KBM-7 (cell line): ENCODE measurements around the gene CNTNAP2.

Source experiments
- DNase-seq: peaks from one replicate; pipeline ENCODE4 v3.0.0-alpha.2; 2015
- in situ Hi-C: fragments of 300-500 bp; cut with MboI; formaldehyde crosslinking; loops from 2 replicates; pipeline ENCODE4 v1.14.3; 2020; ENCODE audit warnings: low sequenced_read_pairs, low pct_unique_long_range_greater_than_20kb, mixed read lengths

CNTNAP2 gene

GRCh38 chr7:148161776-148162175 lies 2045.2 kb downstream of the CNTNAP2 start:
- DNase-seq, result no peak
- in situ Hi-C loops, result no loop called here

- DNase-seq, result no peak
- in situ Hi-C loops, result no loop called here
These were observed 2046.2 kb downstream of the CNTNAP2 start for GRCh38 chr7:148162808-148163207.

DNA sequence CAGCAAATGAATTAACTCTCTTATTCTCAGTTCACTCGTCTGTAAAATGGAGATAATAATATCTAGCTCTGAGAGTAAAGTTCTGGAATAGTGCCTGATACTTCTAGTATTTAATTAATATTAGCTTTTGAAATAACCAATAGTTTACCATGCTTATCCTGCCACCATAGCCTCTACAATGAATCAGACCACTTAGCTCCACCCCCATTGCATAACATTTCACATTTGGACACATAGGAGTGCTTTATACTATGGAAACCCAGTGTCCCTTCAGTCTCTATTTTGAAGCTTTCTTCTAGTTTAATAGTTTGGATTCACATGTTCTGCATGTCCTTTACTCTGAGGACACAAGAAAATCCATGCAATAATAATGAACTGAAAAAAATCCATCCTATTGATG lies 2046.6 kb downstream of the CNTNAP2 start:
- DNase-seq, result no peak
- in situ Hi-C loops, result no loop called here

GRCh38 chr7:148172920-148173319 lies 2056.3 kb downstream of the CNTNAP2 start:
- in situ Hi-C loops, result no loop called here
- no peak for DNase-seq

DNA sequence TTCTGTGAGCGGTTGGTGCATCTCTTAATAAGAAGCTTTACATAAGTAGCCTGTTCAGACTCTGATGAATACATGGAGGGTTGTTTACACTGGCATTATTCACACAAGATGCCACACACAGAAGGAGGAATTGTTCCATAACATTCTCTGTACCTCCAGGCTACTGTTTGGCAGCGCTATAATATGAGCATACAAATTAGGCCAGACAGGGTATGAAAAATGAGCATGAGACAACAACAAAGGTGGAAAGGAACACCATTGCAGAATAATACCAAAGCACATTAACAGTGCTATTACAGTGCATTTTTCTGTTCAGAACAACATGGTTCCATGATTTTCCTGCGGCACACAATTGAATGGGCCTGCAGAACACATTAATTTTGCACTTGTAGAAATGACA lies 2056.8 kb downstream of the CNTNAP2 start:
- in situ Hi-C loops, result no loop called here
- DNase-seq, result no peak

DNA sequence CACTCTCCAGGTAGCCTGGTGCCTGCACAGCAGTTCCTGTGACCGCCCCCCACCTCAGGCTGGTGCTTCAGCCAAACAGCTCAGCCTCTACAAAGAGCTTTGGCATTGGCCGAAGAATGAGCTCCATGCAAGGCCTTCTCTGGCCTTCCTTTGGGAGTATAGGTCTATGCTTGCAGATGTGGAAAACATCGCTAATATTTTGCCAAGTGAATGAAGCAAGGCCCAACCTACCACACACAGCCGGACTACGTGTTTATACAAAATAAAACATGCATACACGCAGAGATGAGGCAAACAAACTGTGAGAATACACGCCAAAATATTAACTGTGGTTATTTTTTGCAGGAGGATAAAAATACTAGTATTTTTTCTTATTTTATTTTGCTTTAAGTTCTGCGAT lies 2057.8 kb downstream of the CNTNAP2 start:
- DNase-seq, result no peak
- in situ Hi-C loops, result no loop called here

DNA sequence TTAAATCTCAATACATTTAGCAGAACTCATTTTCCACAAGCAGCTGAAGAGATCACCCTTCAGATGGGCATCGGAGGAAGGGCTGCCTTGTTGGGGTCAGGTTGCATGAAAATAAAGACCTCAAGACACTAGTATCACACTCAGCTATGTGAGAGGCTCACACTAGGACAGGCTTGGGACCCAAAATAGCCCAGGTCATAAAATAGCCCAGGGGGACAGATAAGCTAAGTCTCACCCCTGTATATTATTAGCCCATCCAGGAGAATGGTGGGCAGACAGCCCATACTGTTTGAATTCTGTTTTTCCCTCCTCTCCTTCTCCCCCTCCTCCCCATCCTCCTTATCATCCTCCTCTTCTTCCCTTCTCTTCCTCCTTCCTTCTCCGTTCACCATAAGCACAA lies 2058.9 kb downstream of the CNTNAP2 start:
- in situ Hi-C loops, result no loop called here
- no peak for DNase-seq

- in situ Hi-C loops, result no loop called here
- no peak for DNase-seq
These were observed 2061.4 kb downstream of the CNTNAP2 start for GRCh38 chr7:148177972-148178371.

DNA sequence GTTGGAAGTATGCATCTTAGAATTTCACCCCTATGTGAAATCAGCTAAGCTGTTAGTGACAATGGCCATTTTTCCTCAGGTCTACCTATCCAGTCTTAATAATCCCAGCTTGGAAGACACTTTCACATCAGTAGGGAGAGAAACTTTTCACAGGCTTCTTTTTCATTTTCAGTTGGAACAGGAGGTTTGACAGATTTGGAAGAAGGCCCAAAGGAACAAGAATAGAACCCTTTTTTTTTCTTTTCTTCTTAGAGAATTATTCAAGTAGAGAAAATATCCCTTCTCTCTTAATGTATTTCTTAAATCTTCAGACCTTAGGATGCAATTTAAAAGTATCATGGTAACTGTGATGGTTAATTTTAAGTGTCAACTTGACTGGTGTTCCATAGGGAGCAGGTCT lies 2063.5 kb downstream of the CNTNAP2 start:
- in situ Hi-C loops, result no loop called here
- DNase-seq, result no peak

GRCh38 chr7:148182264-148182663 lies 2065.7 kb downstream of the CNTNAP2 start:
- in situ Hi-C loops, result no loop called here
- DNase-seq, result no peak

DNA sequence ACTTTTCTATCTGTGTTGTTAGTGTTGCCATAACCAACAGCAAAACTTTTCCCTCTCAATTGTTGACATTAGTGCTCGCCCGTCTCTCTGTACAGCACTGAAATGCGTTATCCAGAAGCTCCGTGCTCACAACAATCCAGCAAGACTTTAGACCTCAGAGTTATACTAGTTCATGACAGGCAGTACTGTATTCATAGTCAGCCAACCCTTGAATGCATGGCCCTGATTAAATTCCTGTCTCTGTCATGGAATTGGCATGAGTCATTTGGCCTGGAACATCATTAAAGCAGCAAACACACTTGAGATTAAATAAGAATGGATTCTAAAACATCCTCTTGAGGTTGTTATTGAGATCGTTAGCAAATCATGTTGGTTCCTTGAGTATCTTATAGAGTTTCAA lies 2068.4 kb downstream of the CNTNAP2 start:
- in situ Hi-C loops, result no loop called here
- DNase-seq, result no peak

GRCh38 chr7:148187471-148187870 lies 2070.9 kb downstream of the CNTNAP2 start:
- in situ Hi-C loops, result no loop called here
- DNase-seq, result no peak

DNA sequence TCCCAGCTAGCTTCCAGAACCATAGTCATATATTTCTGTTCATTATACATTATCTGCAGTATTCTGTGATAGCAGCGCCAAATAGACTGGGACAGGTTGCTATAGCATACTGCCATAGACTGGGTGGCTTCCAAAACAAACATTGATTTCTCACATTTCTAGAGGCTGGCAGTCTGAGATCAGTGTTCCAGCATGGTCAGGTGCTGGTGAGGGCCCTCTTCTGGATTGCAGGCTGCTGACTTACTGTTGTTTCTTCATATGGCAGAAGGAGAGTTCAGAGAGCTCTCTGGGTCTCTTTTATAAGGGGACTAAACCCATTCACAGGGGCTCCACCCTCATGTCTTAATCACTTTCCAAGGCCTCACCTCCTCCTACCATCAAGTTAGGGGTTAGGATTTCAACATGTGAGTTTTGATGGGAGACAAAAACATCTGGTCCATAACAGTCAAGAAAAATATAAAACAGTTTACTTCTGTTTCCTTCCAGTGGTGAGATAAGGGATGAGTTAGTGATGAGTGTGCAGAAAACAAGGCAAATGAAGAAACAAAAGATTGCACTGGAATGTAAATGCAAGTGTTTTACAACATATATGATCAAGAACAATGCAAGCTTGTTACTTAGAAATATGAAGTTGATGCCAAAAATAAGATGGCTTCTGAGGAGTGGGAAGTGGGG lies 2074.9 kb downstream of the CNTNAP2 start:
- no peak for DNase-seq
- in situ Hi-C loops, result no loop called here

- in situ Hi-C loops, result no loop called here
- DNase-seq, result no peak
These were observed 2075.9 kb downstream of the CNTNAP2 start for GRCh38 chr7:148192491-148192890.

DNA sequence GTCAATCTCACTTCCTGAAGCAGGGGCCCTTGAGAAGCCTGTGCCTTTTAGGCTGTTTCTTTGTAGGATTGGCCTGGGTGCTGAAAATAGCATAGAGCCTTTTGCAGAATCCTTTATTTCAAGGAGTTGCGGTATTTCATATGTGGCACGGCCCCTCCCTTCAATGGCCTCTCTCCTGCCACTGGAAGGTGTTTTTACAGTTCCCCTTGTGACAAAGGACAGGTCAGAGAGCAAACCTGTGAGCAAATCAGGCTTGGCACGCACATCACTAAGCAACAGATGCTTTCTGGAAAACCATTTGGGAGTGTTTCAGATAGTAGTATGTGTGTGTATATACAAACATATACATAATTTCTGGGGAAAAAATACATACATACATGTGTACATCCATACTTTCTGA lies 2085.4 kb downstream of the CNTNAP2 start:
- in situ Hi-C loops, result no loop called here
- no peak for DNase-seq

- DNase-seq, result no peak
- in situ Hi-C loops, result no loop called here
These were observed 2088.2 kb downstream of the CNTNAP2 start for GRCh38 chr7:148204639-148205304.

- no peak for DNase-seq
- in situ Hi-C loops, result no loop called here
These were observed 2093.1 kb downstream of the CNTNAP2 start for GRCh38 chr7:148209643-148210190.

DNA sequence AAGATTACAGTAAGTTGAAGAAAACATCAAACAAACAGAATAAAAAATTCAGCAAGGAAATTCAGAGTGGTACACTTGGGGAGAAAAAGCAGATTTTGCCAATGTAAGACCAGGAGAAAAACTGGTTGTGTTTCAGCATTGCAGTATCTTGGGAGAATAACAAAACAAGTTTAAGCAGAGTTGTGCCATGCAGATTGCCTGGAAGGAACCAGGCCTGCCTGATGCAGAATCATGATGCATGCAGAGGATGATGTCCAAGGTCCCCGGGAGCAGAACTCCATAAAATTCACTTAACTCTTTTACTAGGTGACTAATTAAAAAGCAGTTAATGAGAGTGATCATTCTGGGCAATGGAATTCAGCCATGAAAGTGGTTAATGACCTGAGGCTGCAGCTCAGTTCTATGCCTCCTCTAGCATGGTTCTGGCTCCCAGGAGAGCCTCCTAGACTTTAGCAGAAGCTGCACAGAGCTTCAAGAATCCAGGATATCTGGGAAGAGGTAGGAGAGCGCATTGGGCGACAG lies 2094.3 kb downstream of the CNTNAP2 start:
- in situ Hi-C loops, result no loop called here
- DNase-seq, result no peak

DNA sequence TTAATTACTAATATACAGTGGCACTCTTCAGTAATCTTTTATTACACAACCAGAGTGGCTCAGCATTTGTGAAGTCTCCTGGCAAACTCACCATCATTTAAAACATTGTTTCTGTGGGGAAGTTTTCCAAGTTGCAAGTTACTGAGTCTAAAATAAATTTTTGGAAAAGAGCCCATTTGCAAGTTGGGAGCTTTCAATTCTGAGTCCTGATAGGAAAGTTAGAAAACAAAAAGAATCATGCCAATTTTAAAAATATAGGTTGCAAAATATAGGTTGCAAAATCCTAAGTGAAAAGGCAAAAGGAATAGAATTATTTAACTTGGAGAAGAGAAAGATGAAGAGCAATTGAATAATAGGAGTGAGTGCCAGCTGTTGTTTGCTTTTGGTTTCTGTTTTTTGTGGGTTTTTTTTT lies 2095.1 kb downstream of the CNTNAP2 start:
- no peak for DNase-seq
- in situ Hi-C loops, result no loop called here

DNA sequence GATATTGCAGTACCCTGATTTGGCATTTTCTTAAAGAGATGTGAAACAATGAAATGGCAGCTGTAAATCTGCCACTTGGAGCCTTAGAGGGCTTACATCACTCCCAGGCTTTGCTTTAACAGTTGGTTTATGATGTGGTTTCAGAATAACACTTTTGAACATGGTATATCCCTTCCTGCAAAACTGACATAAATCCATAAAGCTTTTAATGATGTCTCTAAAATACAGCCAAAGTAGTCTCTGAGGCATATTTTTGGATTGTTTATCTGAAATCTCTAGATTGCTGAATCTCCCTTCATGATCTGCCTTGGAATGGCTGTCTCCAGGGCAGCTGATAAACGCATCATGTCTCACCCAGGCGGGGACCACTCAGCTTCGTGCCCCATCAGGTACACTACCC lies 2096.1 kb downstream of the CNTNAP2 start:
- in situ Hi-C loops, result no loop called here
- DNase-seq, result no peak

- in situ Hi-C loops, result no loop called here
These were observed 2097.5 kb downstream of the CNTNAP2 start for GRCh38 chr7:148214101-148214500.

More at GRCh38 chr7:148214101-148214500, 2097.5 kb downstream of the CNTNAP2 start:
- DNase-seq, result no peak
